ENCODE measurements around the gene ITPR1. TPM values are rescaled to one million over a fixed set of nuclear protein-coding genes. Genes with fewer than 3 reads are reported as not detected.

ITPR1 gene
- total RNA-seq, 2 donors from 2014 or later = 5.9 TPM

GRCh38 chr3:4644951-4645350 lies 151.8 kb downstream of the ITPR1 start:
- no peaks in the 10 kb centered on the region for H3K36me3 ChIP-seq (ENCODE audit: control insufficient read depth, insufficient read depth, low read length)
- Mint-ChIP-seq H3K27ac (no peak overlapping the region), H3K4me3 (no peak overlapping the region), H3K9me3 (no peaks in the 10 kb centered on the region), H3K4me1 (no peaks in the 10 kb centered on the region), H3K36me3 (ENCODE audit: low read depth) (no peaks in the 10 kb centered on the region), H3K27me3 (ENCODE audit: insufficient read depth) (no peaks in the 10 kb centered on the region)
- no peak overlapping the region for H3K4me3 ChIP-seq (ENCODE audit: low read length)
- DNase-seq = no peak
- no peaks in the 10 kb centered on the region for H3K9me3 ChIP-seq (ENCODE audit: control insufficient read depth, low read length)
- 98 to 100% methylated on average over 2 to 3 of the region's 3 CpGs for WGBS, 2 experiments (ENCODE audit: insufficient coverage in 1 of 2, insufficient read length in 1 of 2)
- H3K27ac ChIP-seq (ENCODE audit: low read depth, low read length) = no peak overlapping the region
- no peaks in the 10 kb centered on the region for H3K4me1 ChIP-seq (ENCODE audit: control insufficient read depth, insufficient read depth, low read length)
- no peaks in the 10 kb centered on the region for H3K27me3 ChIP-seq (ENCODE audit: control insufficient read depth, insufficient read depth, low read length, poor library complexity, severe bottlenecking)
- TF ChIP-seq CTCF (conservative IDR thresholded peaks at IDR 0.05) = no peak
- H3K9ac ChIP-seq (ENCODE audit: extremely low read depth, low read length, poor library complexity, severe bottlenecking) = no peak overlapping the region

GRCh38 chr3:4645468-4645867 lies 152.3 kb downstream of the ITPR1 start:
- Histone ChIP-seq H3K4me1 (ENCODE audit: control insufficient read depth, insufficient read depth, low read length) (no peaks in the 10 kb centered on the region), H3K9me3 (ENCODE audit: control insufficient read depth, low read length) (no peaks in the 10 kb centered on the region), H3K27ac (ENCODE audit: low read depth, low read length) (no peak overlapping the region), H3K9ac (ENCODE audit: extremely low read depth, low read length, poor library complexity, severe bottlenecking) (no peak overlapping the region), H3K36me3 (ENCODE audit: control insufficient read depth, insufficient read depth, low read length) (no peaks in the 10 kb centered on the region), H3K4me3 (ENCODE audit: low read length) (no peak overlapping the region), H3K27me3 (ENCODE audit: control insufficient read depth, insufficient read depth, low read length, poor library complexity, severe bottlenecking) (no peaks in the 10 kb centered on the region)
- Mint-ChIP-seq H3K36me3 (ENCODE audit: low read depth) (no peaks in the 10 kb centered on the region), H3K27ac (no peak overlapping the region), H3K27me3 (ENCODE audit: insufficient read depth) (no peaks in the 10 kb centered on the region), H3K4me1 (no peaks in the 10 kb centered on the region), H3K9me3 (no peaks in the 10 kb centered on the region), H3K4me3 (no peak overlapping the region)
- no peak for TF ChIP-seq CTCF (conservative IDR thresholded peaks at IDR 0.05)
- no peak for DNase-seq
- WGBS, 2 experiments (ENCODE audit: insufficient coverage in 1 of 2, insufficient read length in 1 of 2) = 86 to 88% methylated on average over 4 to 6 of the region's 6 CpGs

- Mint-ChIP-seq H3K27ac (no peak overlapping the region), H3K27me3 (ENCODE audit: insufficient read depth) (no peaks in the 10 kb centered on the region), H3K4me3 (no peak overlapping the region), H3K9me3 (no peaks in the 10 kb centered on the region), H3K36me3 (ENCODE audit: low read depth) (no peaks in the 10 kb centered on the region), H3K4me1 (no peaks in the 10 kb centered on the region)
- 90% methylated on average over 2 of the region's 2 CpGs; no CpG with 5 or more reads in 1 of the 2 experiments for WGBS, 2 experiments (ENCODE audit: insufficient coverage in 1 of 2, insufficient read length in 1 of 2)
- Histone ChIP-seq H3K27ac (ENCODE audit: low read depth, low read length) (no peak overlapping the region), H3K36me3 (ENCODE audit: control insufficient read depth, insufficient read depth, low read length) (no peaks in the 10 kb centered on the region), H3K27me3 (ENCODE audit: control insufficient read depth, insufficient read depth, low read length, poor library complexity, severe bottlenecking) (no peaks in the 10 kb centered on the region), H3K9ac (ENCODE audit: extremely low read depth, low read length, poor library complexity, severe bottlenecking) (no peak overlapping the region), H3K4me3 (ENCODE audit: low read length) (no peak overlapping the region), H3K4me1 (ENCODE audit: control insufficient read depth, insufficient read depth, low read length) (no peaks in the 10 kb centered on the region), H3K9me3 (ENCODE audit: control insufficient read depth, low read length) (no peaks in the 10 kb centered on the region)
- no peak for TF ChIP-seq CTCF (conservative IDR thresholded peaks at IDR 0.05)
- no peak for DNase-seq
Measured at GRCh38 chr3:4647411-4647810, 154.3 kb downstream of the ITPR1 start.
